HFF-Myc (cell line): ENCODE results near the gene RAD51B.

ENCODE experiments used
- DNase-seq: peaks from one replicate; pipeline ENCODE4 v3.0.0-alpha.2; 2011; ENCODE audit warnings: low read depth; ENCODE audit errors: extremely low read depth
- H3K4me3 ChIP-seq: replicated peaks from 2 replicates; pipeline ENCODE4 v1.5.1; 2011; ENCODE audit warnings: low read depth, mild to moderate bottlenecking, control low read depth, low read length
- CTCF ChIP-seq: IDR thresholded peaks from 2 replicates; pipeline ENCODE4 v1.5.1; 2012; ENCODE audit warnings: mild to moderate bottlenecking, low read depth, low read length, control low read depth; ENCODE audit errors: missing control alignments

Gene RAD51B

GRCh38 chr14:68740788-68741476 lies 921.4 kb downstream of the RAD51B start:
- DNase-seq, result no peak
- no peak for TF ChIP-seq CTCF
- H3K4me3 ChIP-seq, result no peak overlapping the region

DNA sequence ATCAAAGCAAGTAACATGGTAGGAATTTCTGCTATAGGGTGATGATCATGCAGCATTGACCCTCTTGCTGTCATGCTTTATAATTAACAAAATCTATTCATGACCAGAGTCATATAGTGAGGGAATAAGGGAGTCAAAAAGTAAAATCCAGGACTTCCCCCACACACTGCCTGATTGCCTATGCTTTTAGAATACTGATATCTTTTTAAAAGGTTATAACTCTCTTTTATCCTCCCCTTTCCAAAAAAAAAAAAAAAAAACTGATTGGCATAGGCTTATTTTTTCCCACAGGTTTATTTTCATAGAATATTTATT lies 921.9 kb downstream of the RAD51B start:
- no peak overlapping the region for H3K4me3 ChIP-seq
- TF ChIP-seq CTCF, result no peak
- no peak for DNase-seq

DNA sequence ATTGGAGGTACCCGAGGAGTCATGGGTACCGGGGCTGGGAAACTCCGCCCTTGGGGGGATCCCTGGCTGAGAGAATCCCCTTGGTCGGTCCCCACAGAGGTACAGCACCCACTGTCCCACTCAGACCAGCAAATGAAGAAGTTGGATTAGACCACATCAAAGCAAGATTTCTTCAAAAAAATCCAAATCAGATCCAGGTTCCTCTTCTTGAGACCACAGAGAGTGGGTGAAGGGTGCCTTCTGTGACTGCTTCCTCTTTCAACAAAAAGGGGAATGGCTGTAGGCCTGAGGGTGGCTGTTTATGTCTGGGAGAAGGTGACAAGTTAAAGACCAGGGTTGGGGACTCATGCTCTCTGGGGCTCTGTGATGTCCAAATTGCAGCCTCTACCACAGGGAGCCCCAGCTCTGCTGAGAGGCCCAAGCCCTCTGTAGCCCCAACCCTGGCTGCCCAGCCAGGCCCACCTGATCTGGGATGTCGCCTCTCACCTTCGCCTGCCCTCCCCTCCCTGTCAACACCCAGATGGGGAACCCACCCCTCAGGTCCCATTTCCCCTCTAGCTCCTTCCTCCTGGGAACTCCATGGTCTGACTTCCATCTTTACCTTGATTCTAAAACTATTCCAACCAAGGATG lies 922.4 kb downstream of the RAD51B start:
- TF ChIP-seq CTCF, result no peak
- no peak for DNase-seq
- H3K4me3 ChIP-seq, result no peak overlapping the region

DNA sequence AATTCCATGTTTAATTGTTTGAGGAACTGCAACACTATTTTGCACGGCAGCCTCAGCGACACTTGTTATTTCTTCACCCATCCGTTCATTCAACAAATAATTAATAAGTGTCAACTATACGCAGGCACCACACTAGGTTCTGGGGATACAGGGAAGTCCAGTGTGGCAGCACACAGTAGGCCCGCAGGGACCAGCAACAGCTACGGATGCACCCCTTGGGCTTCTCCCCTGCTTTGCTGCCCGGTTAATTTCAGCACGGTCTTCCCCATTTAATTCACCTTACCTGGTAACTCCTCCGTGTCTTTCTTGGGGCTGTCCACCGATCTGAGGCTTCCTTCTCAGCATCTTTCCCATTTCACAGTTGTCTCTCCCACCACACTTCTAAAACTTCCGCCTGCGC lies 925.0 kb downstream of the RAD51B start:
- no peak for TF ChIP-seq CTCF
- no peak for DNase-seq
- H3K4me3 ChIP-seq, result no peak overlapping the region

- no peak overlapping the region for H3K4me3 ChIP-seq
- TF ChIP-seq CTCF, result no peak
- DNase-seq, result no peak
These were observed 927.8 kb downstream of the RAD51B start for GRCh38 chr14:68747393-68747792.

DNA sequence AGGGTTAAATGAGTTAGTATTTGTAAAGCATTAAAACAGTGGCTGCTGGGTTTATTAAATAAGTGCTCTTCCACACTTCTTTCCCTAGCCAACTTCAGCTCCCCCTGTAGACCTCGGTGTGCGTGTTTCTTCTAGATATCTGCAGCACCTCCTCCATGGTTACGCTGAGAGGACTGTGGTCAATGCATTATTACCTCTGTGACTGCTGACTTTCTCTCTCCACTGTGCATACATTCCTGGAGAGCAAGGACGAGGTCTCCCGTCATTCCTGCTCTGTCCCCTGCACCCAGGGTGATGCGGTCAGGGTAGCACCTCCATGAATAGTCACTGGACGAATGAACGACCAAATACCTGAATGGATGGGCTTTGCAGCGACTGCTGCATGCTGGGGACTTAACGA lies 928.7 kb downstream of the RAD51B start:
- DNase-seq, result no peak
- no peak for TF ChIP-seq CTCF
- no peak overlapping the region for H3K4me3 ChIP-seq

DNA sequence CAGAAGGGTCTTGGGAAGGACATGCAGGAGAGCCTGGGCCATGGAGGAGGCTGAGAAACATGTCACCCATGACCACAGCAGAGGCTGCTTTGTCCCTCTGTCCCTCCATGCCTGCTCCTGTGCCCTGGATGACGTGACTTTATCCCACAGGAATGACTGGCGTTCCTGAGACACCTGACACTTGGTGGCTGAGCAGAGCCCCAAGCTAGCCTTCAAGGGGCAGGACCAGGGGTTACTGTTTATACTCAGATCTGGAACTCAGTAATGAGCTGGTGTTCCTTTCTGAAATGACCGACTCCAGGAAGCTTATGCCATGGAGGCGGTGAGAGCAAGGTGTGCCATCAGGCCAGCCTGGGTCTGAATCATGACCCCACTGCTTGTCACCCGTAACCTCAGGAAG lies 929.1 kb downstream of the RAD51B start:
- TF ChIP-seq CTCF, result no peak

More for the DNA sequence above, 929.1 kb downstream of the RAD51B start:
- no peak for DNase-seq
- no peak overlapping the region for H3K4me3 ChIP-seq
